ENCODE measurements around the gene RSPH9.

RSPH9 gene

GRCh38 chr6:43669050-43669921 is 24.4 kb downstream of the RSPH9 start:
- no peak for DNase-seq

GRCh38 chr6:43669922-43670622 is 25.2 kb downstream of the RSPH9 start:
- no peak for DNase-seq

- no peak for DNase-seq
Observed at GRCh38 chr6:43670623-43670986, 25.8 kb downstream of the RSPH9 start.

- DNase-seq, result no peak
Observed at GRCh38 chr6:43671011-43671800, 26.4 kb downstream of the RSPH9 start.

- DNase-seq, result no peak
Observed at GRCh38 chr6:43671801-43672690, 27.2 kb downstream of the RSPH9 start.

- DNase-seq, result no peak
Observed at GRCh38 chr6:43673444-43674084, 28.7 kb downstream of the RSPH9 start.

GRCh38 chr6:43674291-43674690 is 29.5 kb downstream of the RSPH9 start:
- no peak for DNase-seq

- DNase-seq, result no peak
Observed at GRCh38 chr6:43674921-43675320, 30.1 kb downstream of the RSPH9 start.

GRCh38 chr6:43676962-43677606 is 32.2 kb downstream of the RSPH9 start:
- no peak for DNase-seq

GRCh38 chr6:43677759-43678158 is 32.9 kb downstream of the RSPH9 start:
- DNase-seq, result no peak

GRCh38 chr6:43678341-43678740 is 33.5 kb downstream of the RSPH9 start:
- DNase-seq, result no peak

- DNase-seq, result no peak
Observed at GRCh38 chr6:43679057-43679456, 34.2 kb downstream of the RSPH9 start.

- no peak for DNase-seq
Observed at GRCh38 chr6:43680308-43681200, 35.7 kb downstream of the RSPH9 start.

- DNase-seq, result no peak
Observed at GRCh38 chr6:43681303-43681702, 36.5 kb downstream of the RSPH9 start.

- no peak for DNase-seq
Observed at GRCh38 chr6:43682724-43683429, 38.0 kb downstream of the RSPH9 start.

- no peak for DNase-seq
Observed at GRCh38 chr6:43683708-43684455, 39.0 kb downstream of the RSPH9 start.

GRCh38 chr6:43687079-43687436 is 42.2 kb downstream of the RSPH9 start:
- DNase-seq, result no peak

GRCh38 chr6:43687437-43688347 is 42.9 kb downstream of the RSPH9 start, which contains the start of gene MRPS18A:
Gene MRPS18A, minus strand, starts transcription at chr6:43687791. Its CDS starts 12 bp downstream, at chr6:43687779.
- DNase-seq, result peak; percentile 64
